GM21717 (cell line): Measurements from ENCODE around the gene REEP5.
"Not testable (repeated sequence)": the region's sequence is repeated elsewhere in the genome, so short reads cannot be mapped to it uniquely, and the experiment has no call there.

Source experiments
- ATAC-seq: cut with Tn5 transposase; IDR thresholded peaks from one replicate; pipeline ENCODE4 v1.9.1; 2021; ENCODE audit warnings: mild to moderate bottlenecking, moderate library complexity; ENCODE audit not compliant: unreplicated experiment

REEP5 gene

GRCh38 chr5:112921833-112922817 lies at the start of gene REEP5:
REEP5 (minus strand) TSS chr5:112922227; CDS start chr5:112922190, 37 bp downstream.
- ATAC-seq = peak; percentile 56

- no peak for ATAC-seq
Observed at GRCh38 chr5:112971276-112971675, 49.2 kb upstream of the REEP5 start.

- ATAC-seq = no peak
Observed at GRCh38 chr5:112968411-112969106, 46.5 kb upstream of the REEP5 start.

- ATAC-seq = no peak
Observed at GRCh38 chr5:112967520-112968083, 45.6 kb upstream of the REEP5 start.

GRCh38 chr5:112965733-112966306 lies 43.8 kb upstream of the REEP5 start:
- ATAC-seq = no peak

- not testable (repeated sequence) for ATAC-seq
Observed at GRCh38 chr5:112963374-112963733, 41.3 kb upstream of the REEP5 start.

- no peak for ATAC-seq
Observed at GRCh38 chr5:112960863-112961504, 39.0 kb upstream of the REEP5 start.

GRCh38 chr5:112960315-112960714 lies 38.3 kb upstream of the REEP5 start:
- ATAC-seq = no peak

GRCh38 chr5:112959872-112960271 lies 37.8 kb upstream of the REEP5 start:
- not testable (repeated sequence) for ATAC-seq

GRCh38 chr5:112958093-112959088 lies 36.4 kb upstream of the REEP5 start:
- ATAC-seq = peak; percentile 80

GRCh38 chr5:112957036-112957808 lies 35.2 kb upstream of the REEP5 start:
- no peak for ATAC-seq

- ATAC-seq = no peak
Observed at GRCh38 chr5:112956606-112957005, 34.6 kb upstream of the REEP5 start.

- peak; percentile 92 for ATAC-seq
Observed at GRCh38 chr5:112951124-112951702, 29.2 kb upstream of the REEP5 start.

- no peak for ATAC-seq
Observed at GRCh38 chr5:112948458-112948857, 26.4 kb upstream of the REEP5 start.

- no peak for ATAC-seq
Observed at GRCh38 chr5:112940670-112941069, 18.6 kb upstream of the REEP5 start.

- ATAC-seq = no peak
Observed at GRCh38 chr5:112938286-112938685, 16.3 kb upstream of the REEP5 start.

GRCh38 chr5:112935675-112936074 lies 13.6 kb upstream of the REEP5 start:
- no peak for ATAC-seq

GRCh38 chr5:112934366-112934663 lies 12.3 kb upstream of the REEP5 start:
- no peak for ATAC-seq
